NCI-H187 treated with DMSO at 0.1 percent for 48 hours (cell line): ENCODE results near the gene BRD3OS.
"Not testable (repeated sequence)": the region's sequence is repeated elsewhere in the genome, so short reads cannot be mapped to it uniquely, and the experiment has no call there.

ENCODE experiments used
- DNase-seq: peaks from one replicate; lab custom pipeline; 2025; lab: John Stamatoyannopoulos, UW

BRD3OS gene

DNA sequence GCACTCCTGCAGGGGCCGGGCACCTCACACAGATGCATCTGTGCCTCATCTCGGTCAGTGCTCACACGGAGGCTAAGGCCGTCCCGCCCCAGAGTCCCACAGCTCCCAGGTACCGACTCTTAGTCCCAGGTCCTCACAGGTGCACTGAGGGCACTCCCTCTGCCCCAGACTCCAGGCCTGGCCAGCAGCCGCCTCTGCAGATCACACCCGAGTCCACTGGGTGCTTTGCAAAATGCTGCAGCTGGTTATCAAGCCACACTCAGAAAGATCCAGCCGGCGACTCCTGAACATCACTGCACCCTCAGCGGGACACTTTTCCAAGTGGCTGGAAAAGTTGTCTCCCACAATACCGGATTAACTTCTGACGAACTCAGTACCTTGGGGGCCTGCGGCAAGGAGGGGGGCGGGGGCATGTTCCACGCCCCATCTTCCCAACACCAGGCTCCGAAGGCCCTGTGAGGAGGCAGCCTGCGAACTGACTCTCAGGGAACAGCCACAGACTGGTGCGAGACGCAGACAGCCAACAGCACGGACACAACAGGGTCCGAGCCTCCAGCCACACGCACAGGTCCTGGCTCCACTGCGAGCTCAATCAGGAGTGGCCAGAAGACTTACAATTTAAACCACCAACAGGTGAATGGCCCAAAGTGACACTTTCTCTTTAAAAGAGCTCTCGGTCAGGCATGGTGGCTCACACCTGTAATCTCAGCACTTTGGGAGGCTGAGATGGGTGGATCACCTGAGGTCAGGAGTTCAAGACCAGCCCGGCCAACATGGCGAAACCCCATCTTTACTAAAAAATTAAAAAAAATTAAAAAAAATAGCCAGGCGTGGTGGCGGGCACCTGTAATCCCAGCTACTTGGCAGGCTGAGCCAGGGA, 38.5 kb downstream of the BRD3OS start:
- DNase-seq = no peak

DNA sequence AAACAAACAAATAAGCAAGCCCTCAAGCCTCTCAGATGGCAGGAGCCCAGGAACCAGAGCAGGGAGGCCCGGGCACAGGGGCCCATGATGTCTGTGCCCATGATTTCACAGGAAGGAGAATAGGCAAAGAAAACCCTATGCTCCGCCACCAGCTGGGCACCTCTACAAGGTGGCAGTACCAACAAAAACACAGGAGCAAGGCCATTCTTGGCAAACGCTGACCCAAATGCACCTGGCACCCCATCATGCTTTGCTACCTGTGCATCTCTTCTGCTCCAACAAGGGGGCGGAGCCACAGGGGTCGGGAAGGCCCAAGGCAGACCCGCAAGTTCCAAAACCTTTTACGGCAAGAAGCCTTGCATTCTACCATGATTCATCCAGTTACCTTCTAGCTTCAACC, 39.4 kb downstream of the BRD3OS start:
- no peak for DNase-seq

DNA sequence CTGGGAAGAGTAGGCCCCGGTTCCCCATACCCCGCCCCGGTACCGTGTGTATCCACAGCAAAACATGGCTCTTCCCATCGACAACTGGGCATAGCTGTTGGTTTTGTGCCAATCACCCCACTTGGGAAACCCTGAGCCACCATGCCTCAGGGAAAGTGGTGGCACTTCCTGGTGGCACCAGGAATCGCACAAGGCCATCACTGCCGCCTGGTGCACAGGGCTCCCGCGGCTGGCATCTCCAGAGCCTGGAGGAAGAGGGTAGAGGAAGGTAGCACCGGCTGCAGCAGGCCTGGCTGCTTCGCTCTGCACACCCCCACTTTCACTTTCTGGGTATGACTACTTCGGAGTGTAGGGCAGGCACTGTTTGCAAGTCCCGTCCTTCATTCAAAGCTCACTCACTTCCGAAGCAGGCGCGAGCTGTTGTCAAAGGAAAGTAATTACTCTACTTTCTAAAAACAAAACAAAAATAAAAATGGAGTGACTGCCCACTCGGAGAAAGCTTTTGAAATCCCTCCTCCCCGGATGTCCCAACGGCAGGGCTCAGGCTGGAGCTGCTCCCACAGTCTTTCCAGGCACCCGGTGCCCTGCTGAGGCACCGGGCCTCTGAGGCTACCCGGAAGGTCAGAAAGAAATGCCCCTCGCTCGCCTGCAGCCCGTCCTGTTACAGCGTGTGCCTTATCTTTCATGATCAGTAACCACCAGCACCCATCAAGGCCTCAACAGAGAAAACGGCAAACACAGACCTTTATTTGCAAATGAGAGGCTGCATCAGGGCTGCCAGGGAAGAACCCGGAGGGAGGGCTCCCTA, 40.5 kb downstream of the BRD3OS start:
- no peak for DNase-seq

DNA sequence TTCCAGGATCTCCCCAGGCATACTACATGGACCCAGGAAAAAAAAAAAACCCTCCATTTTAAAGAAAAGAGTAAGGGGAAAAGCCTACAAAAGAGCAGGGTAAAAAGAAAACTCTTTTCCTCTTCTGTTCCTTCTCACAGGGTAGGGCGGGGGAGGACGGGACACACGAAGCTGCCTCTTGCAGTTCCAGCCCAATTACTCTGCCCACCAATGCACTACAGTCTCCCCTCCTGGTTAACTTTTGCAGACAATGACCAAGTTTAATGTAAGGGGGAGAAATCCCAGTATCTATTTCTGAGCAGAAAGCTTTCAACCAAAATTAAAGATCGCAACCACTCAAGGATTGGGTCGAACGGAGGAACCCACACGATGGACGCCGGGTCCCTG, 41.2 kb downstream of the BRD3OS start:
- DNase-seq = no peak

DNA sequence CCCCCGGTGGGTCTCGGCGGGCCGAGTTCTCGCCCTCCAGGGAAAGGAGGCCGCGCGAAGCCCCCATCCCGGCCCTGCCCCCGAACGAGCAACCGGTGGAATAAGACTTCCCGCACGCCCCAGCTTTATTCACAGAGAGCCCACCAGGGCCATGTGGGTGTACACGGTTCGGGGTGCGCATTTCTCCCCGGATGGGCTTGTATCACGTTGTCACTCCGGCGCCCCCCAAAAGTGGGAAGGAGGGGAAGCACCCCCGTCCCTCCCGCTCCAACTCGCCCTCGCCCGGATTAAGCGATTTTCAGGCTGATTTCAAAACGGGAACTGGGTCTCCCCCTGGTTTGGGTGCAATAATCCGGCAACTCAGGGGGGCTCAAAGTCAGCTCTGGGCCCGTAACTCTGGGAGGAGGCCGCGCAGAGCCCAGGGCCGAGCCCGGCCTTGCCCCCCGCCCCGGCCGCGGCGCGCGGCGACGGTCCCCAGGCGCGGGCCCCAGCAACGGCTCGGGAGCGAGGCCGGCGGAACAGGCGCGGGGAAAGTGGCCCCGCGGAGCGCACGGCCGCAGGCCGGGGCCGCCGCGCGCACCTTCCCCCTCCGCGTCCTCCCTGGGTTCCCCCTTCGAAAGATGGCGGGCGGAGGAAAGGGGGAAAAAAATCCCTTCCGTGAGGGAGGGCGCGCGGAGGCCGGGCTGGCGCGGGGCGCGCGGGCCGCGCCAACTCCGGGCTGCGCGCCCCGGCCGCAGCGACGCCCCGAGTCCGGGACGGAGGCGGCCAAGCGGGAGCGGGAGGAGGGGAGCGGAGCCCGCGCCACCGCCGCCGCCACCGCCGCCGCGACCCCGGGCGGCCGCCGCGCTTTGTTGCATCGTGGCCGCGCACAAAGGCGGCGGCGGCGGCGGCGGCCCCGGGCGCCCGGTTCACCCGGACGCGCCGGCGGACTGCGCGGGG, 41.9 kb downstream of the BRD3OS start:
- no peak for DNase-seq

DNA sequence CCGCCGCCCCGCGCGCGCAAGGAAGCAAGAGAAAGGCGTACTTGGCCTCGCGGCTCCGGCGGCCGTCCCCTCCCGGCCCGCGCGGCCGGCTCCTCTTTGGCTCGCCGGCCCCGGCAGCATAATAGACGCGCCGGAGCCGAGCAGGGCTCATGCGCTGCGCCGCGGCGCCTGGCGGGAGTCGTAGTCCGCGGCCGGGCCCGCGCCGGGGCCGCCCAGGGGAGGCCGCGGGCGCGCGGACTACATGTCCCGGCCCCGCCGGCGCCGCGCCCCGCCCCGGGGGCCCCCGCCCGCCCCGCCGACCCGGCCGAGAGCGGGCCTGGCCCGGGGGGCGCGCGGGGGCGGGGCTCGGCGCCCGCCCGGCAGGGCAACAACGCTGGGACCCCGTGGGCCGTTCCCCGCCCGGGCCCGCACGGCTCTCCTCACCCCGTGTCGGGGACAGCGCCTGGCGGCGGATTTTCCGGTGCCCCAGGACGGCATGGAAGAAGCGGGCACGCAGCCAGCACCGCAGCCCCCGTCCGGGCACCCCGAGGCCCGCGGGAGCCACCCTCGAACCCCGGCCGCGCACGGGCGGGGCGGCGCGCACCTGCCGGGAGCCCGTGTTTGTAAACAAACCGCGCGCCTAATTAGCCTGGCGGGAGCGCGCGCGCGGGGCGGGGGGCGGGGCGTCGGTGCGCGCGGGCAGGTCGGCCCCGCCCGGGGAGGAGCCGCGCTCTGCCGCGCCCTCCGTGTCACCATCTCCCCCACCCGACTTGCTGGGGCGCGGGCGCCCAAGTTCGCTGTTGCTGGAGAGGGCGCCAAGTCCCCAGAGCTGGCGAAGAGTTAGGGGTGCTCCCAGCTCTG, 42.8 kb downstream of the BRD3OS start, which contains the start of gene BRD3:
TSS of gene BRD3 (minus strand) at position 123 of the 840 bp plus-strand sequence. CDS start 14,549 bp downstream, outside the sequence.
- DNase-seq = no peak

DNA sequence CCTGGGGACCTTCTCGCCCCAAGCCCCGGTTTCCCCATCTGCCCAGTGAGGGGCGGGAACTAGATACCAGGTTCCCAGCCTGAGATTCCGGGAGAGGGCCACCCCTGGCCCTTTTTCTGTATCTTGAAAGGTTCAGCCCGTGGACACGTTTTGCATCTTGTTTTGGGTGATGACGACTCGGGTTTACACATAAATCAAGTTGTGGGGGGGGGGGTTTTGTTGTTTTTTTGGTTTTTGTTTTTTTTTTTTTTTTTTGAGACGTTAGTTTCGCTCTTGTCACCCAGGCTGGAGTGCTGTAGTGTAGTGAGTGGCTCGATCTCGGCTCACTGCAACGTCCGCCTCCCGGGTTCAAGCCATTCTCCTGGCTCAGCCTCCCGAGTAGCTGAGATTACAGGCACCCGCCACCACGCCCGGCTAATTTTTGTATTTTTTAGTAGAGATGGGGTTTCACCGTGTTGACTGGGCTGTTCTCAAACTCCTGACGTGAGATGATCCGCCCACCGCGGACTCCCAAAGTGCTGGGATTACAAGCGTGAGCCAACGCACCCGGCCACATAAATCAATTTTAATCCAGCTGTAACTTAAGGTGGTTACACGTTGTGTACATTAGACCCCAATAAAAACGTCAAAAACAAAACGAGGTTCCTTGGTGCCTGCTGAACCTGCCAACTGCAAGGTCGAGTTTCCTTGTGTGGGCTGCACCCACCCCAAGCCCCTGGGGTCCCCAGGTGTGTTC, 43.6 kb downstream of the BRD3OS start:
- no peak for DNase-seq

DNA sequence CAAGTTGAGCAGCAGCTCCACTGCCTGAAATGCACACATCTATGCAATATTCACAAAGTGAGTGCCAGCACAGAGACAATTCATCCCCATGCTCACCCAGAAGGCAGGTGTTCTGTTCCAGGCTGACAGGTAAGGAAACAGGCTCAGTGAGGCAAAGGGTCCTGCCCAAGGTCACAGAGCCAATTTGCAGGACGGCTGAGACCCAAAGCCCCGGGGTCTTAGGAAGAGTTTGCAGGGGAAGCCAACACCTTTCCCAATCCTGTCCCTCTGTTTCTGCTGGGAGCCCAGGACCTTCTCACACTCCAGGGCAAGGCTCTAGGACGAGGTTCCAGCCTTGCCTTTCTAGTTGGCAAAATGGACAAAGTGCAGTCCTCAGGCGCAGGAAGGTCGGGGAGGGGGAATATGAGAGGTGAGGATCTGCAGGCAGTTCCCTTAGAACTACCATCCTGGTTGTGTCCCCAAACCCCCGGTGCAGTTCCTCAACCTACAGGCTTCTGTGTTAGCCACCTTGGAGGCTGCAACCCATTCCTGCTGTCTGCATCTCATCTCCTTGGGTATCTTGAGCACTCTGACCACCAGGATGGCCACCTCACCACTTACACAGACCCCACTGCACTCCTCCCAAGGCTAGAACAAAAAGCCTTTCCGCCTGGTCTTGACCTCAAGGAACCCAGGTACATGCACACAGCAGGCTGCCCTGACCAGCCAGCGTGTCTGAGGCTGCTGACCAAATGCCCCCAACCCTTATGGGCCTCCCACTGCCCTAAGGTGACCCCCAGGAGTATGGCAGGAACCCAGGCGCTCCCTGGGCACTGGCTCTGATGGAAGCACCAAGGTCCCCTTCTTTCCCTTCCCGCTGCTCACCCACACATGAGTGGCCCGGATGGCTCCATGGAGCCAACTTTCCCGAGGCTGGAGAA, 44.5 kb downstream of the BRD3OS start:
- no peak for DNase-seq

DNA sequence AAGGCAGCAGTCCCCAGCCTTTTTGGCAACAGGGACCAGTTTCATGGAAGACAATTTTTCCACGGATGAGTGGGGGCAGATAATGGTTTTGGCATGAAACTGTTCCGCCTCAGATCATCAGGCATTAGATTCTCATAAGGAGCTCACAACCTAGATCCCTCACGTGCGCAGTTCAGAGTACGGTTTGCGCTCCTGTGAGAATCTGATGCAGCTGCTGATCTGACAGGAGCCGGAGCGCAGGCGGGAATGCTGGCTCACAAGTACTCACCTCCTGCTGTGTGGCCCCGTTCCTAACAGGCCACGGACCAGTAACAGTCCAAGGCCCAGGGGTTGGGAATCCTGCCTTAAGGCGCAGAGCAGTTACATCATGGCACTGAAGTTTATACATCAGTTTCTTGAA, 45.9 kb downstream of the BRD3OS start:
- no peak for DNase-seq

DNA sequence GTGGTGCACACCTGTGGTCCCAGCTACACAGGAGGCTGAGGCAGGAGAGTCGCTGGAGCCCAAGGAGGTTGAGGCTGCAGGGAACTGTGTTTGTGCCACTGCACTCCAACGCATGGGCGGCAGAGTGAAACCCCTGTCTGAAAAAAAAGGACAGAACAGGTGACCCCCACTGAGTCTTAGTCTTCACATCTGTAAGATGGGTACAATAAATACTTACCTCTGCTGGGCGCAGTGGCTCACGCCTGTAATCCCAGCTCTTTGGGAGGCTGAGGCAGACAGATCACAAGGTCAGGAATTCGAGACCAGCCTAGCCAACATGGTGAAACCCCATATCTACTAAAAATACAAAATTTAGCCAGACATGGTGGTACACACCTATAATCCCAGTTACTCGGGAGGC, 47.4 kb downstream of the BRD3OS start:
- DNase-seq = not testable (repeated sequence)

DNA sequence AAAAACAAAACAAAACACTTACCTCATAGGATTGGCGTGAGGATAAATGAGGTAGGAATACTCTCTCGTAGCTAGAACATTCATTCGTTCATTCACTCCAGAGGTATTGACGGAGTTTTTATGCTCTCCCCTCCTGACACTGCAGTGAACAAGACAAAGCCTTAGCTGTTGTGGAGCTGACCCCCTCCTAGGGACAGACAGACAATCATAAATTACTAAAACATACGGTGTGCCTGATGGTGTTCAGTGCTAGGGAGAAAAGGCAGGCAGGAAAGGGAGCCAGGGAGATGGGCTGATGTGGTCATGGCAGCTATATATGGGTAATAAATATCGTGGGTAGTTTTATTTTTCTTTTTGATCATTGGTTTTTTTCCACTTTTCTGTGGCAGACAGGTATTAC, 48.2 kb downstream of the BRD3OS start:
- DNase-seq = no peak

DNA sequence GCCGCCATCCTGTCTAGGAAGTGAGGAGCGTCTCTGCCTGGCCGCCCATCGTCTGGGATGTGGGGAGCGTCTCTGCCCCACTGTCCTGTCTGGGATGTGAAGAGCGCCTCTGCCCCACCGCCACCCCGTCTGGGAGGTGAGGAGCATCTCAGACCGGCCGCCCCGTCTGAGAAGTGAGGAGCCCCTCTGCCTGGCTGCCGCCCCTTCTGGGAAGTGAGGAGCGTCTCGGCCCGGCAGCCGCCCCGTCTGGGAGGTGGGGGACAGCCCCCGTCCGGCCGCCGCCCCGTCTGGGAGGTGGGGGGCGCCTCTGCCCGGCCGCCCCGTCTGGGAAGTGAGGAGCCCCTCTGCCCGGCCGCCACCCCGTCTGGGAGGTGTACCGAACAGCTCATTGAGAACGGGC, 50.4 kb downstream of the BRD3OS start:
- not testable (repeated sequence) for DNase-seq

DNA sequence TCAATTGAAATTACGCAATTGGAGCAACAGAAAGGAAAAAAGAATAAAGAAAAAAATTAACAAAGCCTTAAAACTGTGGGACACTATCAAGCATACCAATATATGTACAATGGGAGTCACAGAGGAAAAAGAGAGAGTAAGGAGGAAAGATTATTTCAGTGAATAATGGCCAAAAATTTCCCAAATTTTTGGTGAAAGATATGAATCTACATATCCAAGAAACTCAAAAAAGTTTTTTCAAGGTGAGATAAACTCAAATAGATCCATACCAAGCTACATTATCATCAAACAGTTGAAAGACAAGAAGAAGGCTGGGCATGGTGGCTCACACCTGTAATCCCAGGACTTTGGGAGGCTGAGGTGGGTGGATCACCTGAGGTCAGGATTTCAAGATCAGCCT, 51.4 kb downstream of the BRD3OS start:
- no peak for DNase-seq
